ENCODE results near the gene DNAI7. TPM values are rescaled to one million over a fixed set of nuclear protein-coding genes. Genes with fewer than 3 reads are reported as not detected.

The DNAI7 gene
- total RNA-seq, 1 experiment from 2014 or later: 0.52 TPM

GRCh38 chr12:25194722-25195055 lies 271 bp downstream of the DNAI7 start:
- POLR2A ChIA-PET: interaction anchor here (0.7 to 1.9 kb wide), 3 partner anchors 9 to 190 kb away, joined by 3 to 8 read pairs (median 5); no protein-coding TSS in a partner anchor
- TSS peak; percentile 38 for BruUV-seq (replicated peaks)
- no peaks in the 10 kb centered on the region for H3K79me2 ChIP-seq (ENCODE audit: insufficient read depth, low read length)
- H3K36me3 ChIP-seq (ENCODE audit: control insufficient read depth in 1 of 2, insufficient read depth in 2 of 2, low read length in 2 of 2): no peaks in the 10 kb centered on the region
- no peak for DNase-seq (ENCODE audit: low read depth, low spot score)
- intact Hi-C loops (cut with micrococcal nuclease): no loop called here
- no peaks in the 10 kb centered on the region for H3K9me2 ChIP-seq (ENCODE audit: insufficient read depth)
- peak overlapping the region; percentile 71 for H3K9ac ChIP-seq (ENCODE audit: low read length)
- peak overlapping the region; percentile 63 to 78 for H3K4me3 ChIP-seq (replicated peaks in 1 of 2; ENCODE audit: low read depth in 1 of 2, low read length in 2 of 2)
- TF ChIP-seq JUND (IDR thresholded peaks at IDR 0.05): no peak
- no peak for TF ChIP-seq SRF (IDR thresholded peaks at IDR 0.05; ENCODE audit: low read depth)
- no peak for TF ChIP-seq CEBPB (IDR thresholded peaks at IDR 0.05; ENCODE audit: low read depth)
- no peak for TF ChIP-seq ELF1 (IDR thresholded peaks at IDR 0.05; ENCODE audit: borderline replicate concordance, low read depth)
- RAD21 ChIA-PET (ENCODE audit: low non-redundant PET in 1 of 2, low total read pairs in 2 of 2, uncharacterized antibody in 2 of 2, unreplicated experiment in 2 of 2): no interaction called here
- no peak overlapping the region for H2AFZ ChIP-seq (ENCODE audit: low read depth, low read length, poor library complexity, severe bottlenecking)
- peak overlapping the region; percentile 93 for H3K4me2 ChIP-seq (ENCODE audit: low read length)
- peak; percentile 37 for ATAC-seq
- H3K27ac ChIP-seq (ENCODE audit: low read depth, low read length): no peak overlapping the region
- no peaks in the 10 kb centered on the region for H4K20me1 ChIP-seq (ENCODE audit: insufficient read depth)
- CTCF ChIA-PET: interaction anchor here (1.0 to 1.7 kb wide), 3 partner anchors 40 to 1420 kb away, joined by 3 to 5 read pairs (median 3); no protein-coding TSS in a partner anchor
- H3K9me3 ChIP-seq (ENCODE audit: control insufficient read depth in 1 of 2, insufficient read depth in 1 of 2, low read depth in 1 of 2, low read length in 2 of 2): no peaks in the 10 kb centered on the region
- H3K27me3 ChIP-seq (ENCODE audit: insufficient read depth, low read length): no peaks in the 10 kb centered on the region
- peaks cover 3 to 17% of the 10 kb centered on the region in 2 experiments for H3K4me1 ChIP-seq (ENCODE audit: control insufficient read depth in 1 of 2, insufficient read depth in 2 of 2, low read length in 2 of 2)

GRCh38 chr12:25194214-25194613 lies 746 bp downstream of the DNAI7 start:
- peak overlapping the region; percentile 71 for H3K9ac ChIP-seq (ENCODE audit: low read length)
- BruUV-seq (replicated peaks): no TSS peak
- H3K4me1 ChIP-seq (ENCODE audit: control insufficient read depth in 1 of 2, insufficient read depth in 2 of 2, low read length in 2 of 2): peaks cover 8 to 21% of the 10 kb centered on the region in 2 experiments
- no peak overlapping the region for H2AFZ ChIP-seq (ENCODE audit: low read depth, low read length, poor library complexity, severe bottlenecking)
- POLR2A ChIA-PET: interaction anchor here (1.9 kb wide), 1 partner anchor 190 kb away, joined by 8 read pairs; no protein-coding TSS in a partner anchor
- TF ChIP-seq YY1 (IDR thresholded peaks at IDR 0.05; ENCODE audit: extremely low read depth, insufficient replicate concordance, low read depth, low read length): no peak
- TF ChIP-seq CEBPB (IDR thresholded peaks at IDR 0.05; ENCODE audit: low read depth): no peak
- no peak for TF ChIP-seq EZH2phosphoT487 (IDR thresholded peaks at IDR 0.05; ENCODE audit: borderline replicate concordance)
- no peak for TF ChIP-seq CTCF (IDR thresholded peaks at IDR 0.05 in 2 of 3, conservative IDR thresholded peaks at IDR 0.05 in 1 of 3; ENCODE audit: borderline replicate concordance in 1 of 3, insufficient read depth in 1 of 3, low read depth in 2 of 3, low read length in 2 of 3)
- no peak for TF ChIP-seq TCF7L2 (IDR thresholded peaks at IDR 0.05; ENCODE audit: borderline replicate concordance, extremely low read depth, insufficient read depth, insufficient read length)
- no peak for TF ChIP-seq ATF3 (IDR thresholded peaks at IDR 0.05)
- no peak for TF ChIP-seq ZBTB33 (IDR thresholded peaks at IDR 0.05; ENCODE audit: extremely low read depth, insufficient replicate concordance, low read length)
- no peak for TF ChIP-seq EGR1 (IDR thresholded peaks at IDR 0.05; ENCODE audit: low read depth)
- no peak overlapping the region for H3K27ac ChIP-seq (ENCODE audit: low read depth, low read length)
- intact Hi-C loops (cut with micrococcal nuclease): no loop called here
- ATAC-seq: no peak
- H3K9me3 ChIP-seq (ENCODE audit: control insufficient read depth in 1 of 2, insufficient read depth in 1 of 2, low read depth in 1 of 2, low read length in 2 of 2): no peaks in the 10 kb centered on the region
- no peaks in the 10 kb centered on the region for H4K20me1 ChIP-seq (ENCODE audit: insufficient read depth)
- RAD21 ChIA-PET (ENCODE audit: low non-redundant PET in 1 of 2, low total read pairs in 2 of 2, uncharacterized antibody in 2 of 2, unreplicated experiment in 2 of 2): no interaction called here
- H3K4me3 ChIP-seq (replicated peaks in 1 of 2; ENCODE audit: low read depth in 1 of 2, low read length in 2 of 2): peak overlapping the region in 1 of 2 experiments; percentile 63; a peak in 3 of 4 replicates
- CTCF ChIA-PET: interaction anchor here (1.2 to 1.7 kb wide), 2 partner anchors 47 to 1420 kb away, joined by 3 to 5 read pairs; no protein-coding TSS in a partner anchor
- no peak for DNase-seq (ENCODE audit: low read depth, low spot score)
- no peaks in the 10 kb centered on the region for H3K9me2 ChIP-seq (ENCODE audit: insufficient read depth)
- H3K36me3 ChIP-seq (ENCODE audit: control insufficient read depth in 1 of 2, insufficient read depth in 2 of 2, low read length in 2 of 2): no peaks in the 10 kb centered on the region
- H3K4me2 ChIP-seq (ENCODE audit: low read length): peak overlapping the region; percentile 93
- no peaks in the 10 kb centered on the region for H3K79me2 ChIP-seq (ENCODE audit: insufficient read depth, low read length)
- no peaks in the 10 kb centered on the region for H3K27me3 ChIP-seq (ENCODE audit: insufficient read depth, low read length)

Data from HCT116 (cell line).